Esophagus (tissue), 2 donors: ENCODE results near the gene DPM1. TPM values are rescaled to one million over a fixed set of nuclear protein-coding genes. Genes with fewer than 3 reads are reported as not detected.

ENCODE experiments used
- H3K27ac ChIP-seq, 2 donors: one replicate each; pipeline ENCODE4 v1.5.1; 2013; ENCODE audit warnings: low read depth in 2 of 2, mild to moderate bottlenecking in 2 of 2, inconsistent platforms in 1 of 2, low read length in 1 of 2, moderate library complexity in 1 of 2
- H3K27me3 ChIP-seq, 2 donors: one replicate each; pipeline ENCODE4 v1.6.1; 2013; ENCODE audit warnings: low read length in 2 of 2, control low read depth in 1 of 2, mild to moderate bottlenecking in 1 of 2; ENCODE audit not compliant: insufficient read depth in 2 of 2, control insufficient read depth in 1 of 2
- H3K36me3 ChIP-seq, 2 donors: one replicate each; pipeline ENCODE4 v1.6.1; 2013; ENCODE audit warnings: low read length in 1 of 2; ENCODE audit not compliant: control insufficient read depth in 2 of 2, insufficient read depth in 2 of 2
- H3K4me1 ChIP-seq, 2 donors: one replicate each; pipeline ENCODE4 v1.6.1; 2013; ENCODE audit warnings: low read length in 1 of 2; ENCODE audit not compliant: control insufficient read depth in 2 of 2, insufficient read depth in 2 of 2
- H3K4me3 ChIP-seq, 2 donors: one replicate each; pipeline ENCODE4 v1.5.1; 2013; ENCODE audit warnings: low read length in 2 of 2, mild to moderate bottlenecking in 2 of 2, low read depth in 1 of 2, moderate library complexity in 1 of 2
- H3K9me3 ChIP-seq, 2 donors: one replicate each; pipeline ENCODE4 v1.6.1; 2013; ENCODE audit warnings: mild to moderate bottlenecking in 2 of 2, low read depth in 1 of 2, low read length in 1 of 2, moderate library complexity in 1 of 2; ENCODE audit not compliant: control insufficient read depth in 2 of 2, insufficient read depth in 1 of 2
- WGBS, 2 donors: extraction: QIAGEN DNeasy Blood & Tissue Kit; methylation state at CpG; one replicate each; pipeline ENCODE4 v1.1.7; 2013; 5-methylcytosine and 5-hydroxymethylcytosine counted together
- polyA plus RNA-seq, 2 donors: library from polyadenylated mRNA; stranded (reverse); fragments of 200-250 nt; gene quantifications; one replicate each; pipeline ENCODE4 v1.2.3, GENCODE V29; 2013
- donor health status: healthy with polysubstance abuse.
- donor health status: Bipolar disorder and iron deficiency.

Gene DPM1
- polyA plus RNA-seq, 2 donors = 20.7 to 55.8 TPM

DNA sequence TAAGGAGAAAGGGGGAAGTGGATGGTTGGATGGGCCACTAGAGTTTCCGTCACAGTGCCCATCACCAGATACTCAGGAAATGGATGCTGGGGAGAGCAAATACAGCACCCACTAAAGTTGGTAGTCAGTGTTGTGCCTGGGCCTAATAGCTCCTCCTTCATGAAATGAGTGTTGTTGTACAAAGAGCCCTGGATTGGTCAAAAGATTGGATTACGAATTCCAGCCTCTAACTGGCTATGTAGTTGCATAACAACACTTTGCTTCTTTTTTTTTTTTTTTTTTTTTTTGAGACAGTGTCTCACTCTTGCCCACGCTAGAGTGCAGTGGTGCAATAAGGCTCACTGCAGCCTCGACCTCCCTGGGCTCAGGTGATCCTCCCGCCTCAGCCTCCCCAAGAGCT, 37.2 kb upstream of the DPM1 start:
- Histone ChIP-seq H3K36me3 (no peaks in the 10 kb centered on the region), H3K4me1 (peaks cover 0 to 3% of the 10 kb centered on the region in 2 donors), H3K4me3 (no peak overlapping the region), H3K9me3 (no peaks in the 10 kb centered on the region), H3K27ac (no peak overlapping the region), H3K27me3 (no peaks in the 10 kb centered on the region)
- 85 to 86% methylated on average over 5 of the region's 5 CpGs for WGBS, 2 donors

DNA sequence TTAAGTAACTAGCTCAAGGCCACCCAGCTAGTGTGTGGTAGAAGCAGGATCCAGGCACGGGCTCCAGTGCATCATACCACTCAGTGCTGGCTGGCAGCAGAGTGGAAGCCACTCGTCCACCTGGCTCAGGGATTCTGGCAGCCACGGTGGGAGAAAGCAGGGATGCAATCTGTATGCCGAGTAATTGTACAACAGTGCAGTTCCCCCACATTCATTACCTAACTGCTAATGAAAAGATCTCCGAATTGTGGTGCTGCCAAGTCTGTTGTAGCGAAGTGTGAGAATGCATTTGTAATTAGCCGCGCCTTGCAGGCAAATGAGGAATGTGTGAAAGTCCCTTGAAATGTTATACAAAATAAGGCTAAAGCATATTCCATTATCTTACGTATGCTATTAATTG, 35.5 kb upstream of the DPM1 start:
- Histone ChIP-seq H3K4me3 (no peak overlapping the region), H3K9me3 (no peaks in the 10 kb centered on the region), H3K27me3 (no peaks in the 10 kb centered on the region), H3K27ac (no peak overlapping the region), H3K4me1 (peaks cover 0 to 3% of the 10 kb centered on the region in 2 donors), H3K36me3 (no peaks in the 10 kb centered on the region)
- 49 to 61% methylated on average over 9 of the region's 9 CpGs for WGBS, 2 donors

DNA sequence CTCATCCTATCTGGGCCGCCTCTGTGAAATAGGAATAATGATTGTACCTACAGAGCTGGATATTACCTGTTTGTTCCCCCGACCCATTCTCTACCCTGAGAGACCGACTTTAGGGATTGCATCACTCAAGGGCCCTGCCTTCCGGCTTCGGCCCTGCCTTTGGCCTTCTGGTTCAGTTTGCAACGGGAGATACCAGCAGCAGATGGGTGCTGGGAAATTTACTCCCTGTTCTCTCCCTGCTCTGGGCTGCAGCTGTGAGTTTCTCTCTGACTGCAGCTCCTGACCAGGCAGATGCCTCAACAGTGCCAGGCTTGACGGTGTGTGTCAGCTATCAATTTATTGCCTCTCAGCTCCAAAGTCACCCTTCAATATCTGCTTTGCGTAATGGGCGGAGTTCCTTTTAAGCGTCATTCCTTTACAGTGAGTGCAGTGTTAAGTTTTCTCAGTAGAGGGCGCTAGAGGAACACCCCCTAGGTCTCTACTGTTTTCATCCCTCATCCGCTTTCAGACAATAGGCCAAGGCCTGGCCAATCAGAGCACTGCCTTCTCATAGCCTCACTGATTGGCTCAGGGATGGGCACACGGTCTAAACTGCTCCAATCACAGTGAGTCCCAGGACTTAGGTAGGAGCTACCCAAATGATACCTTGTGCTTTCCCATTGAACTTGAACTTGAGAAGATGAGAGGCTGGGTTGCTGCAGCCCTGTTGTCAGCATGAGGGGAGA, 34.6 kb upstream of the DPM1 start:
- 30 to 34% methylated on average over 13 of the region's 13 CpGs for WGBS, 2 donors
- H3K36me3 ChIP-seq = no peaks in the 10 kb centered on the region
- no peaks in the 10 kb centered on the region for H3K9me3 ChIP-seq
- H3K27ac ChIP-seq = peak overlapping the region in 1 of 2 donors; percentile 42
- H3K4me1 ChIP-seq = peaks cover 0 to 3% of the 10 kb centered on the region in 2 donors
- no peak overlapping the region for H3K4me3 ChIP-seq
- H3K27me3 ChIP-seq = no peaks in the 10 kb centered on the region

DNA sequence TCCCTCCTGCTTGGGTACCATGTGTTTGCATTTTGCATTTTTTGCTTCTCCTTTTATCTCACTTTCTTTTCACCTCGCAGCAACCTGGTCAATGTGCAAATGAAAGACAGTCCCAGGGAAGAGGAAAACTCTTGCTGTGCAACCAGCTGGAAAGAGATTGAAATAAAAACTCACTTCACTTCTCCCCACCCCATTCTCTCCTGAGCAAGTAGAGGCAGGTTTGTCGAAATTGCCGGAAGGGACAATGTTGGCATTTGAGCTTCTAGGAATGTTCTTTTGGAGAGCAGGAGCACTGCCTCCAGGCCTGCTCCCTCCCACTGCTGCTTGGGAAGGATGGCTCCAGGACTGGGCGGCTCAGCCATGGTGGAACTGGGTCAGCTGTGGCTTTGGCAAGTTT, 34.0 kb upstream of the DPM1 start:
- H3K4me1 ChIP-seq = peaks cover 0 to 3% of the 10 kb centered on the region in 2 donors
- H3K27me3 ChIP-seq = no peaks in the 10 kb centered on the region
- WGBS, 2 donors = 30 to 38% methylated on average over 4 of the region's 4 CpGs
- no peaks in the 10 kb centered on the region for H3K9me3 ChIP-seq
- H3K36me3 ChIP-seq = no peaks in the 10 kb centered on the region
- peak overlapping the region in 1 of 2 donors; percentile 42 for H3K27ac ChIP-seq
- no peak overlapping the region for H3K4me3 ChIP-seq

DNA sequence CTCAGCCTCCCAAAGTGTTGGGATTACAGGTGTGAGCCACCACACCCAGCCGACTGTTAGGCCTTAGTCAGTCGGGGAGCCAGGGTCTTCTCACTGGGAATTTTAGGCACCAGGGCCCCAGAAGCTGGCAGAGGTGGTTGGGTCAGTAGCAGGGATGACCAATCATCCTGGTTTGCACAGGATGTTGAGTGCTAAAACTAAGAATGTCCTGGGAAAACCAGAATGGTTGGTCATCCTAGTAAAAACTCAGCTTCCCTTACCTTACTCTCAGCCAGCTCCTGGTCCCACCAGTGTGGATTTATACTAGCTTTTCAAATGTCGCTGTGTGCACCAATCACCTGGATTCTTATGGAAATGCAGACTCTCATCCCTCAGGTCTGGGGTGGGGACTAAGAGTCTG, 32.7 kb upstream of the DPM1 start:
- Histone ChIP-seq H3K36me3 (no peaks in the 10 kb centered on the region), H3K4me3 (no peak overlapping the region), H3K9me3 (no peaks in the 10 kb centered on the region), H3K27me3 (no peaks in the 10 kb centered on the region), H3K4me1 (peaks cover 0 to 3% of the 10 kb centered on the region in 2 donors), H3K27ac (no peak overlapping the region)
- WGBS, 2 donors = 83 to 84% methylated on average over 3 of the region's 3 CpGs

DNA sequence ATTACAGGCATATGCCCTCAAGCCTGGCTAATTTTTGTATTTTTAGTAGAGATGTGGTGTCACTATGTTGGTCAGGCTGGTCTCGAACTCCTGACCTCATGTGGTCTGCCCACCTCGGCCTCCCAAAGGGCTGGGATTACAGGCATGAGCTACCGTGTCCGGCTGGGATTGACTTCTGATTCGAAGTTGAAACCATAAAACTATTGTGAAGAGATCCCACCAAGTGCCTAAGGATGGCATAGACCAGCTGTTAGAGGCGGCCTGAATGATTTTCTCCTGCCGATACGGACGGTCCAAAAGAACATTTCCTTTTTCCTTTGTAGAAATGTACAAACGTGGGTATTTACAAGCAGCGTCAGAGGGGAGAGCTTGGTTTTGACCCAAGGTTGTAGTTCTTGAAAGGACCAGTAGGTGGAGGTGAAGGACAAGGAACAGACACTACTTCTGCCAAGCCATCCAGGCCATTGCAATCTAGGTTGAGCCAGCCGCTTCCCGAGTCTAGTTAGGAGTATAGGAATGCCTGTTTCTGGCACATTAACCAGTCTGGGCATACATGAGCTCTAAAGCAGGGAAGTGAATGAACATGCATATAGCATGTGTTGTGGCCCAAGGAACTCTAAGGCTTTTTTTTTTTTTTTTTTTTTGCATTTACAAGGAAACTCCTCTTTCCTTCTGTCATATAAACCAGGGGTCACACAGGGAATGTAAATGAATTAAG, 29.3 kb upstream of the DPM1 start:
- Histone ChIP-seq H3K9me3 (no peaks in the 10 kb centered on the region), H3K27ac (no peak overlapping the region), H3K27me3 (no peaks in the 10 kb centered on the region), H3K4me1 (peaks cover 0 to 2% of the 10 kb centered on the region in 2 donors), H3K36me3 (no peaks in the 10 kb centered on the region), H3K4me3 (no peak overlapping the region)
- 12 to 13% methylated on average over 13 of the region's 13 CpGs for WGBS, 2 donors

DNA sequence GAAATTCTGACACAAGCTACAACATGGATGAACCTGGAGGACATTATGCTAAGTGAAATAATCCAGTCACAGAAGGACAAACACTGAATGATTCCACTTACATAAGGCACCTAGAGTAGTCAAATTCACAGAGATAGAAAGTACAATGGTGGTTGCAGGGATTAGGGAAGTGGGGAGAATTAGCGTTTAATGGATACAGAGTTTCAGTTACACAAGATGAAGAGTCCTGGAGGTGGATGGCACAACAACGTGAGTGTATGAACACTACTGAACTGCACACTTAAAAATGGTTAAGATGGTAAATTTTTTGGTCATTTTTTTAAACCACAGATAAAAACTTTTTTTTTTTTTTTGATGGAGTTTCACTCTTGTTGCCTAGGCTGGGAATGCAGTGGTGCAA, 25.0 kb upstream of the DPM1 start:
- H3K27me3 ChIP-seq = no peaks in the 10 kb centered on the region
- H3K4me3 ChIP-seq = no peak overlapping the region
- H3K9me3 ChIP-seq = no peaks in the 10 kb centered on the region
- H3K4me1 ChIP-seq = peaks cover 3 to 7% of the 10 kb centered on the region in 2 donors
- no peaks in the 10 kb centered on the region for H3K36me3 ChIP-seq
- H3K27ac ChIP-seq = no peak overlapping the region
- 51 to 54% methylated on average over 2 of the region's 2 CpGs for WGBS, 2 donors

DNA sequence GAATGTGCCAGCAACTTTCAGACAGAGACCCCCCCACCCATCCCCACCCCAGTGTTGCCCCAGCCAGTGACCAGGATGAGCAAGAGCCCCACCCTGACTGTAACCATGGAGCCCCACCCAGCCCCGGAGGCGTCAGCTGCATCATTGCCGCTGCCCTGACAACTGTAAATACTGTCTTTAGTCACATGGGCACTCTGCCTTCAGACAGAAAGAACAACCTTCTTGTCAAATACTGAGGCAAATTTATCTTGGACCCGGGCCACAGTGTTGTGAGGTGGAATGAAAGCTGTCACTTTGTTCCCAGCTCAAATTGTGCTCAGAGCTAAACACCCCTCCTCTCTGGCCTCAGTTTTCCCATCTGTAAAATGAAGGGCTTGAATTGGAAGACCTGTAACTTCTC, 24.0 kb upstream of the DPM1 start:
- Histone ChIP-seq H3K36me3 (no peaks in the 10 kb centered on the region), H3K9me3 (no peaks in the 10 kb centered on the region), H3K27me3 (no peaks in the 10 kb centered on the region), H3K4me1 (peaks cover 3 to 7% of the 10 kb centered on the region in 2 donors), H3K4me3 (no peak overlapping the region), H3K27ac (no peak overlapping the region)
- WGBS, 2 donors = 14 to 17% methylated on average over 4 of the region's 4 CpGs

DNA sequence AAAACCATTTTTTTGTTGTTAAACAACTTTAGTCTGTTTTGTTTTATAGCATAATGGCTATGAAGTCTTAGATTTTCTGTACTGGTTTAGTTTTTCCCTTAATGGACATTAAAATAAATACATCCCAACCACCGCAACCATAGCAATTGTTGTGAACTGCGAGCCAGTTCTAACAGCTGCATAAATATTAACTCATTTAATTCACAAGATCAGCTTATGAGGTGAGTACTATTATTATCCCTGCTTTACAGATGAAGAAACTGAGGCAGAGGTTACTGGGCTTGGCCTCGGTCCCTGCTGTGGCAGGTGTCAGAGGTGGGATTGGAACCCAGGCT, 23.3 kb upstream of the DPM1 start:
- Histone ChIP-seq H3K4me1 (peaks cover 3 to 7% of the 10 kb centered on the region in 2 donors), H3K27ac (no peak overlapping the region)

More for the DNA sequence above, 23.3 kb upstream of the DPM1 start:
- 74 to 76% methylated on average over 3 of the region's 3 CpGs for WGBS, 2 donors
- Histone ChIP-seq H3K36me3 (no peaks in the 10 kb centered on the region), H3K27me3 (no peaks in the 10 kb centered on the region), H3K4me3 (no peak overlapping the region), H3K9me3 (no peaks in the 10 kb centered on the region)
